ENCODE data around the gene CTDSPL. TPM values are rescaled to one million over a fixed set of nuclear protein-coding genes. Genes with fewer than 3 reads are reported as not detected.

Gene CTDSPL
- total and polyA plus RNA-seq, 2 of the 13 experiments (the other 11 are each of a cell fraction or from before 2014, with no cell fraction given), result 26.1 to 142 TPM

GRCh38 chr3:37935756-37936666 is 74.3 kb downstream of the CTDSPL start (continued):
- no peak for TF ChIP-seq KAT7 (CRISPR knock-in tag; IDR thresholded peaks at IDR 0.05; ENCODE audit: borderline replicate concordance)
- TF ChIP-seq SMAD1 (CRISPR knock-in tag; IDR thresholded peaks at IDR 0.05; ENCODE audit: borderline replicate concordance, low read depth), result no peak
- no peak for TF ChIP-seq ZFAT (CRISPR knock-in tag; conservative IDR thresholded peaks at IDR 0.05)
- TF ChIP-seq RFX1 (IDR thresholded peaks at IDR 0.05), result no peak
- TF ChIP-seq ZSCAN22 (CRISPR knock-in tag; IDR thresholded peaks at IDR 0.05), result no peak
- TF ChIP-seq SOX6 (IDR thresholded peaks at IDR 0.05), result no peak
- peak; percentile 86 for TF ChIP-seq SOX6 (CRISPR knock-in tag; IDR thresholded peaks at IDR 0.05)
- no peak for TF ChIP-seq ELF1 (CRISPR knock-in tag; IDR thresholded peaks at IDR 0.05)
- no peak for TF ChIP-seq ZFP91 (CRISPR knock-in tag; IDR thresholded peaks at IDR 0.05; ENCODE audit: borderline replicate concordance)
- TF ChIP-seq NONO (IDR thresholded peaks at IDR 0.05), result no peak
- TF ChIP-seq NONO (CRISPR knock-in tag; conservative IDR thresholded peaks at IDR 0.05), result no peak
- TF ChIP-seq SMAD9 (CRISPR knock-in tag; IDR thresholded peaks at IDR 0.05), result no peak
- no peak for TF ChIP-seq CHD2 (IDR thresholded peaks at IDR 0.05; ENCODE audit: low read depth, low read length)
- no peak for TF ChIP-seq NCOA5 (CRISPR knock-in tag; IDR thresholded peaks at IDR 0.05)
- no peak for TF ChIP-seq SAFB2 (CRISPR knock-in tag; IDR thresholded peaks at IDR 0.05; ENCODE audit: borderline replicate concordance, low read depth)
- TF ChIP-seq ZBTB1 (CRISPR knock-in tag; IDR thresholded peaks at IDR 0.05; ENCODE audit: borderline replicate concordance), result no peak
- no peak for TF ChIP-seq FOXO4 (CRISPR knock-in tag; conservative IDR thresholded peaks at IDR 0.05)
- no peak for TF ChIP-seq FOSL1 (CRISPR knock-in tag; IDR thresholded peaks at IDR 0.05; ENCODE audit: borderline replicate concordance)
- no peak for TF ChIP-seq ZNF446 (CRISPR knock-in tag; IDR thresholded peaks at IDR 0.05)
- TF ChIP-seq TFDP1 (CRISPR knock-in tag; IDR thresholded peaks at IDR 0.05; ENCODE audit: borderline replicate concordance), result no peak
- no peak for TF ChIP-seq MEIS2 (CRISPR knock-in tag; IDR thresholded peaks at IDR 0.05)
- TF ChIP-seq PBX3 (CRISPR knock-in tag; IDR thresholded peaks at IDR 0.05; ENCODE audit: borderline replicate concordance), result no peak
- peak; percentile 96 for TF ChIP-seq ETV5 (CRISPR knock-in tag; IDR thresholded peaks at IDR 0.05; ENCODE audit: borderline replicate concordance)
- no peak for TF ChIP-seq ATF7-NPFF (CRISPR knock-in tag; IDR thresholded peaks at IDR 0.05; ENCODE audit: low read depth)

All from HepG2 (cell line).